Stimulated activated naive CD4-positive, alpha-beta T cell treated with Interleukin-2 at 50 U/mL for 16 hours (primary cell): ENCODE data around the gene FAP.

ENCODE experiments used
- DNase-seq: peaks from one replicate; lab custom pipeline; 2025; lab: John Stamatoyannopoulos, UW

Gene FAP, protein sequence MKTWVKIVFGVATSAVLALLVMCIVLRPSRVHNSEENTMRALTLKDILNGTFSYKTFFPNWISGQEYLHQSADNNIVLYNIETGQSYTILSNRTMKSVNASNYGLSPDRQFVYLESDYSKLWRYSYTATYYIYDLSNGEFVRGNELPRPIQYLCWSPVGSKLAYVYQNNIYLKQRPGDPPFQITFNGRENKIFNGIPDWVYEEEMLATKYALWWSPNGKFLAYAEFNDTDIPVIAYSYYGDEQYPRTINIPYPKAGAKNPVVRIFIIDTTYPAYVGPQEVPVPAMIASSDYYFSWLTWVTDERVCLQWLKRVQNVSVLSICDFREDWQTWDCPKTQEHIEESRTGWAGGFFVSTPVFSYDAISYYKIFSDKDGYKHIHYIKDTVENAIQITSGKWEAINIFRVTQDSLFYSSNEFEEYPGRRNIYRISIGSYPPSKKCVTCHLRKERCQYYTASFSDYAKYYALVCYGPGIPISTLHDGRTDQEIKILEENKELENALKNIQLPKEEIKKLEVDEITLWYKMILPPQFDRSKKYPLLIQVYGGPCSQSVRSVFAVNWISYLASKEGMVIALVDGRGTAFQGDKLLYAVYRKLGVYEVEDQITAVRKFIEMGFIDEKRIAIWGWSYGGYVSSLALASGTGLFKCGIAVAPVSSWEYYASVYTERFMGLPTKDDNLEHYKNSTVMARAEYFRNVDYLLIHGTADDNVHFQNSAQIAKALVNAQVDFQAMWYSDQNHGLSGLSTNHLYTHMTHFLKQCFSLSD

GRCh38 chr2:162243294-162243693 lies at the start of gene FAP:
Gene FAP (minus strand): TSS chr2:162243445. CDS start chr2:162243327, 118 bp downstream.
- DNase-seq: no peak

DNA sequence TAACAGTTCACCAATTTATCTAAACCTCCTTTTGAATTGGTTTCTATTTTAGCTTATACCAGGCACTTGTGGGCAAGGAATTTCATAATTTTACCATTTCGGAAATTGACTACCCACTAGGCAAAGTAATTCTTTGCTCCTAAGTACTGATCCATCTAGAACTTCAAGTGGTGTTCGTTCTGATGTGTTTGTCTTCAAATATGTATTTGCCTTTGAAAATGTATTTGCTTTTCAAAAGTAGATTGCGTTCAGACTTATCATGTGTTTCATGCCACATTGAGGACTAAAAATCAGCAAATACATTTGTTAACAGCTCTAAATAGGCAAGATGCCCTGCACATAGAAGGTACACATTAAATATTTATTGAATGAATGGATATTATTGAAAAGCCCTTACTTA lies 48.5 kb upstream of the FAP start:
- DNase-seq: no peak

GRCh38 chr2:162282765-162283425 lies 39.6 kb upstream of the FAP start:
- no peak for DNase-seq

DNA sequence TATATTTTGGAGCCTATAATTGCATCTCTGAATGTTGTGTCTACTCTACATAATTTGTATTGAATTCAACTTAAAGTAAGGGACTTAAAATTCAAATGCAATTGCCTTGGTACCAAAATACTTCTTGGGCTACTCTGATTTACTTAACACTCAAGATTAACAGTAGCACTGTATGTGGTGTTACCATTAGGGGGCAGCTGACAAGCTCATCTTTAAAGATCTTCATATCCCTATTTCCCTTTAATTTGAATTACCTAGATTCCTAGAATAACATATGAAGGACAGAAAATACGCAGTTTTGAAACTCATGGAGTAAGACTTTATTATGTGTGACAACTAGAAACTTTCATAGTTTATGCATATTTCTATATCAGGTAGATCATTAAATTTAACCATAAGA lies 37.4 kb upstream of the FAP start:
- DNase-seq: no peak

DNA sequence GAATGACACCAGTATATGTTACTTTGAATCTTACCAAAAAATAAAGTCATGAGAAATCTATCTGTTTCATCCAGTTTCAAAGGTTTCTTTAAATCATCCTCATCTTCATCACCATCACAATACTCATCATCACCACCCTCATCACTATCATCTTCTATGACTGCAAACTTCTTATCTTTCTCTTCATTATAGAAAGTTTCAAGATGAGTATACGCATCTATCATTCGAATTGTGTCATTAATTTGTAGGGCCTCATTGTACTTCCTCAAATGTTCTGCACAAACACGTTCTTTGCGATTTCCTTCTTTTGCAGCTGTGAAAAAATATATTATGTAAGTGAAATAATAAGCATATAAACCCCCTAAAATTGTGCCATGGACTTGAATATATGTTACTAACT lies 34.1 kb upstream of the FAP start:
- DNase-seq: no peak

DNA sequence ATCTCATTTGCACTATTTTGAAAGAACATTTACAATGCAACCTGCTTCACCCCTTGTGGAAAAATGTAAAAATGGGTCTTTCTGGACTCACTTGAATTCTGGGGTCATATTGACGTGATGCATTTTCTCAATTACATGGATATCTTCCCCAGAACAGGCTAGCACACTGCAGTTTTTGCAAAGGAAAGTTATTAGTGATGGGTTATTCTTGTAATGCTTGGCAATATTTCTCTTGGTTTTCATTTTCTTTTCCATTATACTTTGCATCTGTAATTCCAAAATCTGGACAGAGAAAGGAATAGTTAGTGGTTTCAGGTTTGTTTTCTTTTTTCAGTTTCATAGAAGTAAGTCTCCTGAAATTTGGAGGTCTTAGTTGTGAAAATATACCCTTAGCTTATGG lies 24.8 kb upstream of the FAP start:
- no peak for DNase-seq

- no peak for DNase-seq
Observed at GRCh38 chr2:162267496-162267895, 24.3 kb upstream of the FAP start.

- DNase-seq: no peak
Observed at GRCh38 chr2:162266460-162266760, 23.2 kb upstream of the FAP start.

DNA sequence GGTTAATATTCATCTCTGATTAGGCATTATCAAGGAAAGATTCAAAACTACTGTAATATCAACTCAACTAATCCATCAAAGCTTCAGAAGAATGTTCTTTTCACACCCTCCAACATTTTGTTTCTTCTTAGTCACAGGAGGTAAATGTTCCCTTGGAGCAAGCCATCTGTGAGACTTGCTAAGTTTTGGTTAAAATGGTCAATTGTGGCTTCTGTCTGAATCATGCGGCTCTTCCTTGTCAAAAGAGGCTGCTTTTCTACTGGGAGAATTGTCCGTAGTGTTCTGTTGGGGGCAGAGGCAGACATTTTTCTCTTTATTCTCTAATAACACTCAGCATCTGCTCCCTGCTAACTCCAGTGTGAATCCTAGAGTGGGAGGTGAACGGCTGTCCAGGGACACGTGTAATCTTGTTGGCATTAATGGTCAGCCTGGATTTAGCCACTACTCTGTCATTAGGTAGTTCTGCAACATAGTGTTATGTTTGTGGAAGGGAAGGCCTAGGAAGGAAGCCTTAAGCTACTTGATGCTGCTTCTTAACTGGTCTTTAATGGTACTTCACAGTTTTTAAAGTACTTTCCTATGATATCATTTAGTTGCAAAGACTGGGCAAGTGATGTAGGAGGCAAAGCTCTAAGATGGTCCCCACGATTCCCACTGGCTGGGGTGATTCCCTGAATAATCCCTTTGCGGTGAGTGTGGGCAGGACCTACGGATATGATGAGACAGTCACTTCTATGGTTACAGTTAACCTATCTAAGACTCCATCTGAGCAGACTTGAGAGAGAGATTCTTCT lies 22.6 kb upstream of the FAP start:
- no peak for DNase-seq

DNA sequence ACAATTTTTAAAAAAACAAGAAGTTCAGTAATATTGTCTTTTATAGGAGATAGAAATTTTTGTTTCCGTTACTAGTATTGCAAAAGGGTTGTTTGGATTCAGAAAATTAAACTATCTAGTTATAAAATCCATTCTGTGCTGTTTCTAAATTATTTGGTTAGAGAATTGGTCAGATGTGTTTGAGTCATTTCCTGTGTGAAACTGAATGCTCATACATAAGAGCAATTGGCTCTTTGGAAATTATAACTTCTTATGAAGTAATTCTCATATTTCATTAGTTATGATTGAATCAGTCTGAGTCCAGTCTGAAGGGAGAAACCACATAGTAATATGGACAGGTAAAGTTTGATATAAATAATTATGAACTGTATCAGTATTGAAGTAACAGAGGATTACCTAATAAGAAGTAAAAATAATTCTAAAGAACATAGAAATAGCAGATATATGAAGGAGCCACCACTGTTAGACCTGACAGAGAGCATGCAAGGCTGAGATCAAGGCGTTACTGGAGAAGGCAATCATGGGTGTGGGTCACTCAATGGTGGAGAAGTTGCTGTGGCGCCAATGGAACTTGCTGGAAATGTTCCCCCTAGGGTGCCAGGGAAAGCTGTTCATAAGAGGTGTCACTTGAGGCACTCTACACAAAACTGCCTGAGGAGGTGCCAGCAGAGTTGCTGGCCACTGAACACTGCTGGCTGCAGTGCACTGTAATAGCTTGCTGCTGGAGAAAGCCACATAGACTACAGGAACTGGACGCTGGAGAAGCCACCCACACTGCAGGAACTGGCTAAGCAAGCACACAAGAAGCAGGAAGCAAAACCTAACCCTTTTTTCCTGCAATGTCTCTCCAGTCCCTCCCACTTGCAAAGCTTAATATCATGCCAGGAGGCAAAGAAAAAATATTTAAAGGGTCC lies 18.0 kb upstream of the FAP start:
- DNase-seq: no peak

DNA sequence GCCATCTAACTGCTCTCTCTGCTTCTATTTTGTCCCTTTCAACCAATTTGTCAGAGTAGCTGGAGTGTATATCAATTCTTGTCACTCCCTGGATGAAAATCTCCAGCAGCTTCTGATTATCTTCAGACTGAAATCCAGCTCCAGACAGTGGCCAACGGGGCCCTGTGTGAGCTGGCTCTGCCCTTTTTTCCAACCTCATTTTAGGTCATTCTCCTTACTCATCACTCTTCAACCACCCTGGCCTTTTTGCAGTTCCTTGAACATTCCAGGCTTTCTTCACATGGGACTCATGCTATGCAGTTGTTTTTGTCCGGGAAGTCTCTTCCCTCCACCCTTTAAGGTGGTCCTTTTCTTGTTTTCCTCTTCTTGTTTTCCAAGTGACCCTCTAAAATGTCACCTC lies 15.4 kb upstream of the FAP start:
- DNase-seq: no peak

DNA sequence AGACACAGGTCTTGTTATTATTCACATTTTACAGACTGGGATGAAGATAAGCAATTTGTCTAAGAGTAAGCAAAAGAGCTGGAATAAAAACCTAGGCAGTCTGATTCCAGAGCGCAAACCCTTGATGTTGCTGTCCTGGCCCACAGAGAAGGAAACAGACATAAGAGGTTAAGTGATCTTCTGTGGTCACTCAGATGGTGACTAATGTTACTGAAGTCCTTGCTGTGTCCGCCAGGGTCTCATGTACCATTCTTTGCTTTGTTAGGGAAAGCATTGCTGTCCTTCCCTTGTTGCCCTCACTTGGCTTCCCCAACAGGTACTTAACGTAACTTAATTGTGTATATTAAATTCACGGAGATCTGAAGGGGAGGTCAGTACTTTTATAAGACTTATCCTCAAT lies 14.9 kb upstream of the FAP start:
- no peak for DNase-seq

DNA sequence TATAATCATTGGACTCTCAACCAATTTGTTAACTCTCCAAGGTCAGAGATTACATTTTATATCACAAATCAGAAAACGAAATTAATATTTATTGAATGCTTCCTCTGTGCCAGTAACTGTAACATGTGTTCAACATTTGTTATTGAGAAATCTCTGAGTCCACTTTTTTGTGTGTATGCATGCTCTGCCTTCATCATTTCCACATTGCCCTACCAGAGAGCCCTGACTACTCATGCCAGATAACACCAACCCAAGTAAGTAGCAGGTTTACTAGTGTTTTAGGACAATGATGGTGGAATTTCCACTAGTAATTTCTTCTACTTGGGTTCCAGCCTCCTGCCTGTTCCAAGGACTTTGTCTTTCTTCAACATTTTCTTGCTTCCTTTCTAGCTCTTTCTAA lies 14.2 kb upstream of the FAP start:
- no peak for DNase-seq

- no peak for DNase-seq
Observed at GRCh38 chr2:162256591-162256991, 13.3 kb upstream of the FAP start.

GRCh38 chr2:162254236-162254871 lies 11.1 kb upstream of the FAP start:
- DNase-seq: no peak

DNA sequence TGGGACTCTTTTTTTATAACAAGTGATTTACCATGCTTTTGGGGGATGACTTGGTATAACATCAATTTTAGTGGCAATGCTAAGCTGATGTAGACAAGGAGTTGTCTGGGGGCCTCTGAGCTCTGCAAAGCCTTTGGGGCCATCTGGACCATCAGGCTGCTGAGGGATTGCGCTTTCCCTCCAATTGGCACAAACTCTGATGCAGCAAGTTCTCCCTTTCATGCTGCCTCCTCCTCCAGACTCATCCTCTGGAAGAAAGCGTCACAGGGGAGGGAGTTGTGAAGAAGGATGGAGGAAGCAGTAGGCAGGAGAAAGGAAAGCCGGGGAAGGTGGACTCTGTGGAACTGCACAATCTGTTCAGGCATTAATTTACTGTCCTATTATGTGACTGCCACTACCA lies 10.2 kb upstream of the FAP start:
- no peak for DNase-seq

DNA sequence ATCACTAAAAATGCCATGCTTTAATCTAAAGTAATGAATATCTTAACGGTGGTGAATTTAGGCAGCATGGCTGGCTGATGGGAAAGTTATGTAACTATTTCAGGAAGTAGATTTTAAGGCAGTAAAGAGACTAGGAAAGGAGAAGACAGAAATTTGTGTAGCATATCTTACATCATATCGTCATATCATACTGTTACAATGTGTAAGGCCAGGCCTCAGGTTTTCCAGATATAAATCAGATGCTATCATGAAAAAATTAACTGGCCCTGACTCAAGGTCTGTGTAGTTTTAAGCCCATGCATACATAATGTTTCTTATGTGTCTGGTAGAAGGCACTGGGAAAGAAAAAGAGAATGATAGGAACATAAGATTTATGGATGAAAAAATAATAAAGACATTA lies 8.9 kb upstream of the FAP start:
- DNase-seq: no peak

DNA sequence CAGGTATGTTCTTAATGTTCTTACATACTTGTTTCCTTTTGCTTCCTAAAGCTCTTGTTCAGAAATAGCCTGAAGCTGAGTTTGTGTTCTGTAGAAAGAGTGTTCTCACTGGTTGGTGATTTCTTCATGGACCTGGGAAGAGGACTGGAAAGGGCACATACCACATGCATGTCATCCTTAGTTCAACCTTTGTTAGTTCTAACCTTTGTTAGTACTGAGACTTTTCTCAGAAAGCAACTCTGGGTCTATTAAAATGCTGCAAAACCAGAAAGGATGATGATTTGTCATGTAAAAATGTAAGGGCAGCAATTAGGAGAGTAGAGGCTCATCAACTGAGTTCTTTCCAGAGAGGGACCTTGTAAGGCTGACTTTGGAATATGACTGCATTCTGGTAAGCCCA lies 2.5 kb upstream of the FAP start:
- no peak for DNase-seq

DNA sequence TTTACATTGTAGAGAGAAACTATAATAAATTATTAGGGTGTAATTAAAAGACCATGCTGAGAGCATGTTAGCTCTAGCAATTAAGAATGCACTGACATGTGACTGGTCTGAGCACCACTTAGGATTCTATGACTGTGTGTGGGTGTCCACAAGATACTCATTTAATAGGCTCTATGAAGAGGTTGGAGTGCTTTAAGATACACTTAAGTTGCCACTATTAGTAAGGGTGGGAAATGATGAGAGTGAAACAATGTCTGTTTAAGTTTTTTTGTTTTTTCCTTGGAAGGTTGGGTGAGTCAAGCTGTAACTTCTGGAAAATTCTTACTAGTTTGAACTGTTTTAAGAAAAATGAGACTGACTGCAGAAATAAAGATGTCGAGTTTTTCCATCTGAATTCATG lies 1.8 kb upstream of the FAP start:
- DNase-seq: no peak

- no peak for DNase-seq
Observed at GRCh38 chr2:162244541-162245031, 1.3 kb upstream of the FAP start.

- DNase-seq: no peak
Observed at GRCh38 chr2:162243715-162244114, 470 bp upstream of the FAP start.
